Osteocyte (in vitro differentiated cells): ENCODE data around the gene DISC1. TPM values are rescaled to one million over a fixed set of nuclear protein-coding genes. Genes with fewer than 3 reads are reported as not detected.
"Not testable (repeated sequence)": the region's sequence is repeated elsewhere in the genome, so short reads cannot be mapped to it uniquely, and the experiment has no call there.

ENCODE experiments used
- DNase-seq: peaks from one replicate; pipeline ENCODE4 v3.0.0; 2021; ENCODE audit warnings: mixed read lengths; ENCODE audit not compliant: unreplicated experiment; ENCODE audit errors: extremely low spot score
- H3K27ac Mint-ChIP-seq: one replicate; pipeline ENCODE4 v1.8.0; 2021; ENCODE audit warnings: mild to moderate bottlenecking, mixed read lengths; ENCODE audit not compliant: unreplicated experiment
- H3K27me3 Mint-ChIP-seq: one replicate; pipeline ENCODE4 v1.8.0; 2021; ENCODE audit warnings: mixed read lengths; ENCODE audit not compliant: unreplicated experiment
- H3K36me3 Mint-ChIP-seq: one replicate; pipeline ENCODE4 v1.8.0; 2021; ENCODE audit warnings: mixed read lengths; ENCODE audit not compliant: unreplicated experiment
- H3K4me1 Mint-ChIP-seq: one replicate; pipeline ENCODE4 v1.8.0; 2021; ENCODE audit warnings: mixed read lengths; ENCODE audit not compliant: unreplicated experiment
- H3K4me3 Mint-ChIP-seq: one replicate; pipeline ENCODE4 v1.8.0; 2021; ENCODE audit warnings: mild to moderate bottlenecking, moderate library complexity, mixed read lengths; ENCODE audit not compliant: unreplicated experiment
- H3K9me3 Mint-ChIP-seq: one replicate; pipeline ENCODE4 v1.8.0; 2021; ENCODE audit warnings: mixed read lengths; ENCODE audit not compliant: unreplicated experiment
- CTCF ChIP-seq: fragments of 200-600 bp; sonication (generic); IDR thresholded peaks from 2 replicates; pipeline ENCODE4 v1.5.0; 2021; ENCODE audit warnings: antibody characterized with exemption, mild to moderate bottlenecking, moderate library complexity
- total RNA-seq: library from RNA; stranded (reverse); gene quantifications from 2 replicates; pipeline ENCODE4 v1.2.1, GENCODE V29; 2021

DISC1 gene
- total RNA-seq, 1 donor from 2014 or later: 15.6 TPM

- no peak for TF ChIP-seq CTCF
- DNase-seq: no peak
Measured at GRCh38 chr1:231612393-231613089, 14.0 kb upstream of the DISC1 start.

GRCh38 chr1:231613419-231614349 is 12.9 kb upstream of the DISC1 start:
- TF ChIP-seq CTCF: no peak
- DNase-seq: no peak
- Mint-ChIP-seq H3K4me1 (no peaks in the 10 kb centered on the region), H3K27me3 (peaks cover 26% of the 10 kb centered on the region), H3K36me3 (no peaks in the 10 kb centered on the region), H3K9me3 (no peaks in the 10 kb centered on the region), H3K27ac (no peak overlapping the region), H3K4me3 (no peak overlapping the region)

More at GRCh38 chr1:231612393-231613089, 14.0 kb upstream of the DISC1 start:
- Mint-ChIP-seq H3K27ac (no peak overlapping the region), H3K27me3 (peaks cover 22% of the 10 kb centered on the region), H3K4me3 (no peak overlapping the region), H3K4me1 (no peaks in the 10 kb centered on the region), H3K9me3 (no peaks in the 10 kb centered on the region), H3K36me3 (peaks cover 3% of the 10 kb centered on the region)

- peaks cover 12% of the 10 kb centered on the region for H3K27me3 Mint-ChIP-seq
- H3K9me3 Mint-ChIP-seq: no peaks in the 10 kb centered on the region
- H3K27ac Mint-ChIP-seq: no peak overlapping the region
- TF ChIP-seq CTCF: no peak
- H3K4me3 Mint-ChIP-seq: no peak overlapping the region
- DNase-seq: no peak
- H3K4me1 Mint-ChIP-seq: no peaks in the 10 kb centered on the region
- no peaks in the 10 kb centered on the region for H3K36me3 Mint-ChIP-seq
Measured at GRCh38 chr1:231616667-231617066, 9.9 kb upstream of the DISC1 start.

GRCh38 chr1:231618609-231619256 is 7.9 kb upstream of the DISC1 start:
- H3K4me1 Mint-ChIP-seq: no peaks in the 10 kb centered on the region
- H3K36me3 Mint-ChIP-seq: no peaks in the 10 kb centered on the region
- no peak for DNase-seq
- H3K27me3 Mint-ChIP-seq: peaks cover 16% of the 10 kb centered on the region
- H3K27ac Mint-ChIP-seq: no peak overlapping the region
- TF ChIP-seq CTCF: no peak
- no peak overlapping the region for H3K4me3 Mint-ChIP-seq
- no peaks in the 10 kb centered on the region for H3K9me3 Mint-ChIP-seq

GRCh38 chr1:231619257-231619634 is 7.3 kb upstream of the DISC1 start:
- Mint-ChIP-seq H3K4me3 (no peak overlapping the region), H3K4me1 (no peaks in the 10 kb centered on the region), H3K9me3 (peaks cover under 1% of the 10 kb centered on the region), H3K36me3 (no peaks in the 10 kb centered on the region), H3K27me3 (peaks cover 13% of the 10 kb centered on the region), H3K27ac (no peak overlapping the region)
- DNase-seq: no peak
- TF ChIP-seq CTCF: no peak

GRCh38 chr1:231625042-231625441 is 1.5 kb upstream of the DISC1 start:
- not testable (repeated sequence) for DNase-seq, H3K27ac Mint-ChIP-seq, H3K9me3 Mint-ChIP-seq, H3K36me3 Mint-ChIP-seq, H3K27me3 Mint-ChIP-seq, H3K4me3 Mint-ChIP-seq
- peaks cover 33% of the 10 kb centered on the region for H3K4me1 Mint-ChIP-seq
